ENCODE data around the gene HEPACAM2. TPM values are rescaled to one million over a fixed set of nuclear protein-coding genes. Genes with fewer than 3 reads are reported as not detected.

HEPACAM2 gene
- polyA plus RNA-seq, 1 of the 3 experiments (the other 2 are of a cell fraction), result not detected

DNA sequence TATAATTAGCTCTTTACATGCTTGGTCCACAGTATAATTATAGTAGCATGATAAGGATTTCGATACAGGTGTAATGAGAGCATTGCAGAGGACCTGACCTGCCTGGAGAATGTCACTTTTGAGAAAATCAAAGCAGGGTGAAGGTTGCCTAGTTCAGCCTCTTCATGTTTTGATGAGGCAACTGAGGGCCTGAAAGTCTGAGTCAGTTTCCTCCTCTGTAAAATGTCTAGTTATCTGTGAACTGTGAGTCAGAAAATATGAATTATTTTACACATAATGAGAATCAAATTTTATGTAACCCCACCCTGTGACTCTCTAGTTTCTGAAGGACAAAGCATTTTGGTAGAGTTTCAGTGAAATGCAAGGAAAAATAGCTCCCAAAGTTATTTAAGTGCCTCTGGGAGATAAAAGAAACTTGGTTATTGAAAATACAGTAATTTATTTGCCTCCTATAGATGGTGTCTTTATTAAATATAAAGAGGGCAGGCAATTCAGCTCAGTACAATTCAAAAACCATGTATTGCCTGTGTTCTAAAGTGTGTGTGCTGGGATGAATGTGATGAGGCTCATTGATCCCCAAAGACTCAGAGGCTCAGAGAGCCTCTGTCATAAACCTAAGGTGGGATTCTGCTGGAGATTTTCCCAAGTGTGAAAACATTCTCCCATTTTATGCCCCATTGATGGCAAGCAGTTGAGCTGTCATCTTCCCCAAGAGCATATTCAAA, 40.8 kb downstream of the HEPACAM2 start:
- no peak for TF ChIP-seq POLR2AphosphoS5 (IDR thresholded peaks at IDR 0.05; ENCODE audit: low read depth, low read length)
- no peak for TF ChIP-seq SIN3A (IDR thresholded peaks at IDR 0.05; ENCODE audit: borderline replicate concordance, low read depth, low read length)
- TF ChIP-seq, protein P1, sequence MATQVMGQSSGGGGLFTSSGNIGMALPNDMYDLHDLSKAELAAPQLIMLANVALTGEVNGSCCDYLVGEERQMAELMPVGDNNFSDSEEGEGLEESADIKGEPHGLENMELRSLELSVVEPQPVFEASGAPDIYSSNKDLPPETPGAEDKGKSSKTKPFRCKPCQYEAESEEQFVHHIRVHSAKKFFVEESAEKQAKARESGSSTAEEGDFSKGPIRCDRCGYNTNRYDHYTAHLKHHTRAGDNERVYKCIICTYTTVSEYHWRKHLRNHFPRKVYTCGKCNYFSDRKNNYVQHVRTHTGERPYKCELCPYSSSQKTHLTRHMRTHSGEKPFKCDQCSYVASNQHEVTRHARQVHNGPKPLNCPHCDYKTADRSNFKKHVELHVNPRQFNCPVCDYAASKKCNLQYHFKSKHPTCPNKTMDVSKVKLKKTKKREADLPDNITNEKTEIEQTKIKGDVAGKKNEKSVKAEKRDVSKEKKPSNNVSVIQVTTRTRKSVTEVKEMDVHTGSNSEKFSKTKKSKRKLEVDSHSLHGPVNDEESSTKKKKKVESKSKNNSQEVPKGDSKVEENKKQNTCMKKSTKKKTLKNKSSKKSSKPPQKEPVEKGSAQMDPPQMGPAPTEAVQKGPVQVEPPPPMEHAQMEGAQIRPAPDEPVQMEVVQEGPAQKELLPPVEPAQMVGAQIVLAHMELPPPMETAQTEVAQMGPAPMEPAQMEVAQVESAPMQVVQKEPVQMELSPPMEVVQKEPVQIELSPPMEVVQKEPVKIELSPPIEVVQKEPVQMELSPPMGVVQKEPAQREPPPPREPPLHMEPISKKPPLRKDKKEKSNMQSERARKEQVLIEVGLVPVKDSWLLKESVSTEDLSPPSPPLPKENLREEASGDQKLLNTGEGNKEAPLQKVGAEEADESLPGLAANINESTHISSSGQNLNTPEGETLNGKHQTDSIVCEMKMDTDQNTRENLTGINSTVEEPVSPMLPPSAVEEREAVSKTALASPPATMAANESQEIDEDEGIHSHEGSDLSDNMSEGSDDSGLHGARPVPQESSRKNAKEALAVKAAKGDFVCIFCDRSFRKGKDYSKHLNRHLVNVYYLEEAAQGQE (IDR thresholded peaks at IDR 0.05; ENCODE audit: low read depth, low read length), result no peak
- no peak for TF ChIP-seq FOSL2 (IDR thresholded peaks at IDR 0.05; ENCODE audit: borderline replicate concordance, low read depth)
- TF ChIP-seq JUND (IDR thresholded peaks at IDR 0.05), result no peak
- no peak for TF ChIP-seq MXI1 (IDR thresholded peaks at IDR 0.05; ENCODE audit: low read depth, low read length)
- TF ChIP-seq, protein P2, sequence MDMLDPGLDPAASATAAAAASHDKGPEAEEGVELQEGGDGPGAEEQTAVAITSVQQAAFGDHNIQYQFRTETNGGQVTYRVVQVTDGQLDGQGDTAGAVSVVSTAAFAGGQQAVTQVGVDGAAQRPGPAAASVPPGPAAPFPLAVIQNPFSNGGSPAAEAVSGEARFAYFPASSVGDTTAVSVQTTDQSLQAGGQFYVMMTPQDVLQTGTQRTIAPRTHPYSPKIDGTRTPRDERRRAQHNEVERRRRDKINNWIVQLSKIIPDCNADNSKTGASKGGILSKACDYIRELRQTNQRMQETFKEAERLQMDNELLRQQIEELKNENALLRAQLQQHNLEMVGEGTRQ (IDR thresholded peaks at IDR 0.05; ENCODE audit: borderline replicate concordance, low read depth, low read length), result no peak
- TF ChIP-seq, protein P3, sequence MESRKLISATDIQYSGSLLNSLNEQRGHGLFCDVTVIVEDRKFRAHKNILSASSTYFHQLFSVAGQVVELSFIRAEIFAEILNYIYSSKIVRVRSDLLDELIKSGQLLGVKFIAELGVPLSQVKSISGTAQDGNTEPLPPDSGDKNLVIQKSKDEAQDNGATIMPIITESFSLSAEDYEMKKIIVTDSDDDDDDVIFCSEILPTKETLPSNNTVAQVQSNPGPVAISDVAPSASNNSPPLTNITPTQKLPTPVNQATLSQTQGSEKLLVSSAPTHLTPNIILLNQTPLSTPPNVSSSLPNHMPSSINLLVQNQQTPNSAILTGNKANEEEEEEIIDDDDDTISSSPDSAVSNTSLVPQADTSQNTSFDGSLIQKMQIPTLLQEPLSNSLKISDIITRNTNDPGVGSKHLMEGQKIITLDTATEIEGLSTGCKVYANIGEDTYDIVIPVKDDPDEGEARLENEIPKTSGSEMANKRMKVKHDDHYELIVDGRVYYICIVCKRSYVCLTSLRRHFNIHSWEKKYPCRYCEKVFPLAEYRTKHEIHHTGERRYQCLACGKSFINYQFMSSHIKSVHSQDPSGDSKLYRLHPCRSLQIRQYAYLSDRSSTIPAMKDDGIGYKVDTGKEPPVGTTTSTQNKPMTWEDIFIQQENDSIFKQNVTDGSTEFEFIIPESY (IDR thresholded peaks at IDR 0.05; ENCODE audit: borderline replicate concordance, low read depth), result no peak
- no peak for TF ChIP-seq GABPA (IDR thresholded peaks at IDR 0.05; ENCODE audit: low read depth)
- no peak for TF ChIP-seq MEF2A (IDR thresholded peaks at IDR 0.05; ENCODE audit: borderline replicate concordance, low read depth)
- TF ChIP-seq EZH2phosphoT487 (IDR thresholded peaks at IDR 0.05; ENCODE audit: borderline replicate concordance, low read depth), result no peak
- TF ChIP-seq, protein P4, sequence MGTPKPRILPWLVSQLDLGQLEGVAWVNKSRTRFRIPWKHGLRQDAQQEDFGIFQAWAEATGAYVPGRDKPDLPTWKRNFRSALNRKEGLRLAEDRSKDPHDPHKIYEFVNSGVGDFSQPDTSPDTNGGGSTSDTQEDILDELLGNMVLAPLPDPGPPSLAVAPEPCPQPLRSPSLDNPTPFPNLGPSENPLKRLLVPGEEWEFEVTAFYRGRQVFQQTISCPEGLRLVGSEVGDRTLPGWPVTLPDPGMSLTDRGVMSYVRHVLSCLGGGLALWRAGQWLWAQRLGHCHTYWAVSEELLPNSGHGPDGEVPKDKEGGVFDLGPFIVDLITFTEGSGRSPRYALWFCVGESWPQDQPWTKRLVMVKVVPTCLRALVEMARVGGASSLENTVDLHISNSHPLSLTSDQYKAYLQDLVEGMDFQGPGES (IDR thresholded peaks at IDR 0.05; ENCODE audit: low read depth, low read length), result no peak
- TF ChIP-seq TCF12 (IDR thresholded peaks at IDR 0.05), result no peak
- no peak for TF ChIP-seq RFX5 (IDR thresholded peaks at IDR 0.05; ENCODE audit: low read length)
- TF ChIP-seq, protein P5, sequence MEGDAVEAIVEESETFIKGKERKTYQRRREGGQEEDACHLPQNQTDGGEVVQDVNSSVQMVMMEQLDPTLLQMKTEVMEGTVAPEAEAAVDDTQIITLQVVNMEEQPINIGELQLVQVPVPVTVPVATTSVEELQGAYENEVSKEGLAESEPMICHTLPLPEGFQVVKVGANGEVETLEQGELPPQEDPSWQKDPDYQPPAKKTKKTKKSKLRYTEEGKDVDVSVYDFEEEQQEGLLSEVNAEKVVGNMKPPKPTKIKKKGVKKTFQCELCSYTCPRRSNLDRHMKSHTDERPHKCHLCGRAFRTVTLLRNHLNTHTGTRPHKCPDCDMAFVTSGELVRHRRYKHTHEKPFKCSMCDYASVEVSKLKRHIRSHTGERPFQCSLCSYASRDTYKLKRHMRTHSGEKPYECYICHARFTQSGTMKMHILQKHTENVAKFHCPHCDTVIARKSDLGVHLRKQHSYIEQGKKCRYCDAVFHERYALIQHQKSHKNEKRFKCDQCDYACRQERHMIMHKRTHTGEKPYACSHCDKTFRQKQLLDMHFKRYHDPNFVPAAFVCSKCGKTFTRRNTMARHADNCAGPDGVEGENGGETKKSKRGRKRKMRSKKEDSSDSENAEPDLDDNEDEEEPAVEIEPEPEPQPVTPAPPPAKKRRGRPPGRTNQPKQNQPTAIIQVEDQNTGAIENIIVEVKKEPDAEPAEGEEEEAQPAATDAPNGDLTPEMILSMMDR (IDR thresholded peaks at IDR 0.05), result no peak
- TF ChIP-seq CHD2 (IDR thresholded peaks at IDR 0.05; ENCODE audit: low read length, partially characterized antibody), result no peak
- TF ChIP-seq RAD21 (IDR thresholded peaks at IDR 0.05; ENCODE audit: low read length), result no peak
- TF ChIP-seq GATA2 (CRISPR knock-in tag; IDR thresholded peaks at IDR 0.05), result no peak
- no peak for TF ChIP-seq EP300 (IDR thresholded peaks at IDR 0.05; ENCODE audit: borderline replicate concordance in 1 of 2, low read depth in 1 of 2, low read length in 1 of 2)
- TF ChIP-seq TEAD4 (IDR thresholded peaks at IDR 0.05; ENCODE audit: borderline replicate concordance, insufficient read depth), result no peak
- Histone ChIP-seq H3K27ac (ENCODE audit: low read depth in 2 of 2, low read length in 1 of 2) (no peak overlapping the region), H3F3A (replicated peaks; ENCODE audit: insufficient read depth) (no peaks in the 10 kb centered on the region), H3K36me3 (replicated peaks in 1 of 2; ENCODE audit: control insufficient read depth in 1 of 2, insufficient read depth in 2 of 2, low read length in 1 of 2) (no peaks in the 10 kb centered on the region), H3K79me2 (ENCODE audit: insufficient read depth) (no peaks in the 10 kb centered on the region), H4K20me1 (ENCODE audit: insufficient read depth) (no peaks in the 10 kb centered on the region), H3K9ac (no peak overlapping the region), H2AFZ (ENCODE audit: low read depth) (no peak overlapping the region; the same call in 1 of the 2 replicates), H3K4me1 (ENCODE audit: control insufficient read depth in 1 of 2, insufficient read depth in 2 of 2, low read depth in 1 of 2, low read length in 1 of 2) (no peaks in the 10 kb centered on the region), H3K9me3 (no peaks in the 10 kb centered on the region), H3K27me3 (ENCODE audit: insufficient read depth) (peaks cover 28% of the 10 kb centered on the region), H3K4me3 (ENCODE audit: low read depth in 2 of 2, low read length in 1 of 2) (no peak overlapping the region), H3K4me2 (no peak overlapping the region; the same call in 1 of the 2 replicates), H3K9me2 (no peaks in the 10 kb centered on the region)
- 0% methylated on average over 1 of the region's 1 CpG for WGBS (ENCODE audit: low lambda C conversion rate)
- no peak for DNase-seq
- CTCF ChIA-PET, result interaction anchor here (1.1 to 3.6 kb wide), 2 partner anchors 14 to 43 kb away, joined by 4 to 13 read pairs; no protein-coding TSS in a partner anchor
- POLR2A ChIA-PET, result no interaction called here

All from SK-N-SH (cell line).